Adrenal gland (tissue), 12 donors: ENCODE data around the gene TICAM2. TPM values are rescaled to one million over a fixed set of nuclear protein-coding genes. Genes with fewer than 3 reads are reported as not detected.

Source experiments
- DNase-seq, 7 donors: peaks; one replicate each; pipeline ENCODE4 v3.0.0-alpha.2; 2019 to 2020
- H3K27ac ChIP-seq, 5 donors: fragments of 200-600 bp; sonication (generic) in 4 of 5; 1 replicate in 3 of 5; 2 replicates in 2 of 5; pipeline versions ENCODE4 v1.5.1 to v1.8.0; 2016 to 2020; ENCODE audit warnings: mild to moderate bottlenecking in 1 of 5
- H3K27me3 ChIP-seq: fragments of 200-600 bp; 2 replicates; pipeline ENCODE4 v1.8.0; 2021
- H3K36me3 ChIP-seq, 2 donors: fragments of 200-600 bp; replicated peaks in 1 of 2; 1 replicate in 1 of 2; 2 replicates in 1 of 2; pipeline versions ENCODE4 v1.5.1 to v1.8.0; 2018 to 2022
- H3K4me1 ChIP-seq, 2 donors: fragments of 200-600 bp; replicated peaks in 1 of 2; 1 replicate in 1 of 2; 2 replicates in 1 of 2; pipeline versions ENCODE4 v1.5.1 to v1.8.0; 2018 to 2021
- H3K4me3 ChIP-seq, 4 donors: fragments of 200-600 bp; sonication (generic) in 3 of 4; one replicate each; pipeline ENCODE4 v1.5.1; 2016 to 2018
- H3K9me3 ChIP-seq, 3 donors: fragments of 200-600 bp; sonication (generic) in 1 of 3; replicated peaks in 1 of 3; 1 replicate in 2 of 3; 2 replicates in 1 of 3; pipeline versions ENCODE4 v1.5.1 to v1.8.0; 2016 to 2021
- POLR2A ChIP-seq, 2 donors: fragments of 450-650 bp; IDR thresholded peaks; one replicate each; pipeline ENCODE4 v1.6.1; 2017; ENCODE audit warnings: antibody characterized with exemption in 2 of 2, mild to moderate bottlenecking in 2 of 2, moderate library complexity in 1 of 2
- WGBS, 4 donors: extraction: QIAGEN DNeasy Blood & Tissue Kit in 2 of 4; methylation state at CpG; one replicate each; pipeline versions ENCODE4 v1.1.5 to v1.1.7; 2013 to 2017; 5-methylcytosine and 5-hydroxymethylcytosine counted together
- intact Hi-C, 2 donors: fragments of 100-400 bp; cut with DNase I; formaldehyde crosslinking; loops; one replicate each; pipeline versions ENCODE4 v1.14.1 to v1.15.0; 2022 to 2023
- polyA plus RNA-seq, 3 donors: library from polyadenylated mRNA; stranded (reverse); fragments of 200-250 nt in 2 of 3; fragments of 350-450 nt in 1 of 3; fragmentation: Illumina TruSeq in 1 of 3; extraction: RNeasy Lipid Tissue Mini Kit (QIAGEN cat#74804) in 1 of 3; gene quantifications; one replicate each; pipeline ENCODE4 v1.2.3, GENCODE V29; 2013 to 2014
- total RNA-seq, 9 donors: library from RNA; depleted of rRNA in 4 of 9; stranded (reverse); fragments of >200 nt in 4 of 9; fragments of 120-200 nt in 1 of 9; fragmentation: NEBNext Ultra II Directional in 1 of 9; extraction: Animal tissue kit (Norgen Biotek cat#: 25700) in 1 of 9; gene quantifications; one replicate each; pipeline versions ENCODE4 v1.1.0 to v1.2.4, GENCODE V29; 2013 to 2023
- TF ChIP-seq, protein P1 (sequence below), 6 experiments: fragments of 450-650 bp in 4 of 6; fragments of 200-600 bp in 2 of 6; sonication (generic) in 1 of 6; IDR thresholded peaks; 1 replicate in 5 of 6; 2 replicates in 1 of 6; pipeline versions ENCODE4 v1.5.1 to v1.8.0; 2016 to 2021; ENCODE audit warnings: antibody characterized with exemption in 6 of 6, mild to moderate bottlenecking in 2 of 6, moderate library complexity in 1 of 6
- donor health status: healthy with polysubstance abuse.
- donor health status: Bipolar disorder and iron deficiency.
- donor health status: DM: yes; HTN: yes; CAD: no.
- donor health status: DM: no; HTN: no; CAD: no.
- donor health status: DM: no; HTN: no; CAD: no.
- donor health status: DM: yes; HTN: yes; CAD: no.

Gene TICAM2
- total and polyA plus RNA-seq, 12 donors: 1.8 to 9.3 (median 3.5) TPM

DNA sequence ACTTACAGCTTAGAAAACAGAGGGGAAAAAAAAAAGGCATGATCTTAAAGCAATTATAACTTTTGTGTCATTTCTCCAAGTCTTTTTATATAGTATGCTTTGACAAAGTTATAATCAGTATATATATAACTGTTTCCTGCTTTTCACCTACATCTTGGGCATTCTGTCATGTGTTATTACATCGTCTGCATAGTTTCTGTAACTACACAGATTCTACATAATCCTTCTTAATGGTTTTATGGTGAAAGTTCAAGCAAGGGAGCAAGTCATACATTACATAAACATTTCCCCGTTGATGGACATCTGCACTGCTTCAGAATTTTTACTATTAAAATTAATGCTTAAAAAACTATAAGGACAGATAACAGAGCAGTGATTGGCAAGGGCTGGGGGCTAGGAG, 69.8 kb downstream of the TICAM2 start:
- peaks cover 0 to 52% of the 10 kb centered on the region in 2 donors for H3K4me1 ChIP-seq

DNA sequence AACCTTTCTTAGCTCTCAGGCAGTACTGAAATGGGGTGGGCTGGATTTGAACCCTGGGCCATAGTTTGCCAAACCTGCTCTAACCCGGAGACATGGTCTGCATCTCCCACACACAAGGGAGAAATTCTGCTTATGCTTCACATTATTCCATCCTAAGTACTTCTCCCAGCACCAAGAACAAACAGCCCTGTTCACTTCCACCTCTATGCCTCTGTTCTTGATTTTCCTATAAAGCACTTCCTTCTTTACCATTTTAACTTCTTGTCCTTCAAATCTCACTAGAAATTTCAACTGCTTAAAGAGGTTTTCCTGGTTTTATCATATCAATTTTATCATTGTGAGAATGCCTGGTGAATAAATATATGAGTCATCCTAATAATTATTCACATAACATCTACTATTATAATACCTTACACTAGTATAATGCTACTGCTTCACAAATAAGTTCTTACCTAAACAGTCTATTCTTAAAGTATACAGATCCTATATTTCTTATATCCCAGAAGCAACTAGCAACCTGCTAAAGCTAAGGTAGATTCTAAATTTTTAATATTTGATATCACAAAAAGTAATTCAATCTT, 70.4 kb downstream of the TICAM2 start:
- DNase-seq: no peak
- no peak for TF ChIP-seq POLR2A (IDR thresholded peaks at IDR 0.05)
- TF ChIP-seq, protein P1, sequence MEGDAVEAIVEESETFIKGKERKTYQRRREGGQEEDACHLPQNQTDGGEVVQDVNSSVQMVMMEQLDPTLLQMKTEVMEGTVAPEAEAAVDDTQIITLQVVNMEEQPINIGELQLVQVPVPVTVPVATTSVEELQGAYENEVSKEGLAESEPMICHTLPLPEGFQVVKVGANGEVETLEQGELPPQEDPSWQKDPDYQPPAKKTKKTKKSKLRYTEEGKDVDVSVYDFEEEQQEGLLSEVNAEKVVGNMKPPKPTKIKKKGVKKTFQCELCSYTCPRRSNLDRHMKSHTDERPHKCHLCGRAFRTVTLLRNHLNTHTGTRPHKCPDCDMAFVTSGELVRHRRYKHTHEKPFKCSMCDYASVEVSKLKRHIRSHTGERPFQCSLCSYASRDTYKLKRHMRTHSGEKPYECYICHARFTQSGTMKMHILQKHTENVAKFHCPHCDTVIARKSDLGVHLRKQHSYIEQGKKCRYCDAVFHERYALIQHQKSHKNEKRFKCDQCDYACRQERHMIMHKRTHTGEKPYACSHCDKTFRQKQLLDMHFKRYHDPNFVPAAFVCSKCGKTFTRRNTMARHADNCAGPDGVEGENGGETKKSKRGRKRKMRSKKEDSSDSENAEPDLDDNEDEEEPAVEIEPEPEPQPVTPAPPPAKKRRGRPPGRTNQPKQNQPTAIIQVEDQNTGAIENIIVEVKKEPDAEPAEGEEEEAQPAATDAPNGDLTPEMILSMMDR (IDR thresholded peaks at IDR 0.05): no peak
- peaks cover 0 to 49% of the 10 kb centered on the region in 2 donors for H3K4me1 ChIP-seq
- no peak overlapping the region for H3K4me3 ChIP-seq
- no peaks in the 10 kb centered on the region for H3K27me3 ChIP-seq
- 83 to 100% (median 91%) methylated on average over 1 of the region's 1 CpG for WGBS, 4 donors
- no peak overlapping the region for H3K27ac ChIP-seq
- H3K36me3 ChIP-seq: no peaks in the 10 kb centered on the region
- H3K9me3 ChIP-seq: no peaks in the 10 kb centered on the region
- intact Hi-C loops: no loop called here

More for the DNA sequence above, 69.8 kb downstream of the TICAM2 start:
- Histone ChIP-seq H3K4me3 (no peak overlapping the region), H3K36me3 (no peaks in the 10 kb centered on the region), H3K27me3 (no peaks in the 10 kb centered on the region), H3K27ac (no peak overlapping the region), H3K9me3 (no peaks in the 10 kb centered on the region)
- intact Hi-C loops: no loop called here
- TF ChIP-seq, protein P1 (IDR thresholded peaks at IDR 0.05): no peak
- TF ChIP-seq POLR2A (IDR thresholded peaks at IDR 0.05): no peak
- DNase-seq: no peak
- 68 to 75% (median 71%) methylated on average over 2 of the region's 2 CpGs for WGBS, 4 donors

DNA sequence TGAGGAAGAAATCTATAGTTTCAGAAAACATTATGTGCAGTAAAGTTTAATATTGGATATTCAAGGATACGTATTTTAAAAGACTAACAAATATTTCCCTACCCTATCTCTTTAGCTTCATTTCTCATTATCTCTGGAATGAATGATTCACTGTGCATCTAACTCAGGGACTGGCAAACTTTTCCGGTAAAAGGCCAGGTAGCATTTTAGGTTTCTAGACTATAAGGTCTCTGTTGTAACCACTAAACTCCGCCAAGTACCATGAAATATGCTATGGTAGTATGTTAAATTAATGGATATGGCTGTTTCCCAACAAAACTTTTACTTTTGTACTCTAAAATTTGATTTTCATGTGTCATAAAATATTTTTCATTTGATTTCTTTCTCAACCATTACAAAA, 70.9 kb downstream of the TICAM2 start:
- H3K27ac ChIP-seq: no peak overlapping the region
- no peaks in the 10 kb centered on the region for H3K36me3 ChIP-seq
- H3K27me3 ChIP-seq: no peaks in the 10 kb centered on the region
- 77 to 87% (median 81%) methylated on average over 3 of the region's 3 CpGs for WGBS, 4 donors
- H3K9me3 ChIP-seq: no peaks in the 10 kb centered on the region
- intact Hi-C loops: no loop called here
- no peak overlapping the region for H3K4me3 ChIP-seq
- TF ChIP-seq, protein P1 (IDR thresholded peaks at IDR 0.05): no peak
- TF ChIP-seq POLR2A (IDR thresholded peaks at IDR 0.05): no peak
- DNase-seq: no peak
- H3K4me1 ChIP-seq: peaks cover 0 to 49% of the 10 kb centered on the region in 2 donors

DNA sequence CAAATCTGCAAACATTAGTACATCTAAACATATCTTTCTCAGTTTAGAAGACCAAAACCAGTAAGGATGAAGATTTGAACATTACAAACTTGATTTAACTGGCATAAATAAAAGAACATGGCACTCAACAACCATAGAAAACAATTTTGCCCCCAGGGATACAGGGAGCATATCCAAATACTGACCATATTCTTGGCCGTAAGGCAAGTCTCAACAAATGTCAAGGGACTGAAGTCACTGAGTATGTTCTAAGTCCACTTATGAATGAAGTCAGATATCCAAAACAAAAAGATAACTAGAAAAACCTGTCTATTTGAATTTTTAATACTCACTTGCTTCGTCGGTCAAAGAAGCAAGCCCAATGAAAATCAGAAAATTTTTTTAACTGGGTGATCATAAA, 71.9 kb downstream of the TICAM2 start:
- intact Hi-C loops: no loop called here
- no peaks in the 10 kb centered on the region for H3K36me3 ChIP-seq
- DNase-seq: no peak
- WGBS, 4 donors: 82 to 94% (median 89%) methylated on average over 3 of the region's 3 CpGs
- no peak overlapping the region for H3K4me3 ChIP-seq
- no peak overlapping the region for H3K27ac ChIP-seq
- H3K9me3 ChIP-seq: no peaks in the 10 kb centered on the region
- TF ChIP-seq, protein P1 (IDR thresholded peaks at IDR 0.05): no peak
- no peak for TF ChIP-seq POLR2A (IDR thresholded peaks at IDR 0.05)
- H3K27me3 ChIP-seq: no peaks in the 10 kb centered on the region
- H3K4me1 ChIP-seq: peaks cover 0 to 50% of the 10 kb centered on the region in 2 donors

Other genes starting within 250 kb of the TICAM2 start
- 10 to 100 TPM in 7 of 9 donors, 1 to 10 TPM in 2; 5.1 to 14.7 (median 12.2) TPM for gene FEM1C, start 57.7 kb downstream of the TICAM2 start, total RNA-seq
- 10 to 100 TPM in 1 of 3 donors, 1 to 10 TPM in 2; 4.5 to 15.5 (median 5.8) TPM for gene FEM1C, start 57.7 kb downstream of the TICAM2 start, polyA plus RNA-seq
- 100 to 1,000 TPM in 3 of 9 donors, 10 to 100 TPM in 6; 45.8 to 205 (median 89.9) TPM for gene TMED7, start 23.6 kb upstream of the TICAM2 start, total RNA-seq
- gene TMED7, start 23.6 kb upstream of the TICAM2 start, polyA plus RNA-seq: 100 to 1,000 TPM in 1 of 3 donors, 10 to 100 TPM in 1, 1 to 10 TPM in 1; 9.3 to 123 (median 13.5) TPM
- gene CDO1, start 214.2 kb upstream of the TICAM2 start, total RNA-seq: 10 to 100 TPM in 7 of 9 donors, 1 to 10 TPM in 2; 8.3 to 87.3 (median 20.5) TPM
- gene CDO1, start 214.2 kb upstream of the TICAM2 start, polyA plus RNA-seq: 10 to 100 TPM in 2 of 3 donors, 1 to 10 TPM in 1; 7.5 to 28.5 (median 14.0) TPM
- 10 to 100 TPM; 23.7 to 68.0 (median 42.3) TPM for gene ATG12, start 239.1 kb upstream of the TICAM2 start, total RNA-seq
- gene ATG12, start 239.1 kb upstream of the TICAM2 start, polyA plus RNA-seq: 10 to 100 TPM; 27.8 to 53.1 (median 33.4) TPM
- gene AP3S1, start 239.5 kb upstream of the TICAM2 start, total RNA-seq: 100 to 1,000 TPM in 1 of 9 donors, 10 to 100 TPM in 8; 53.9 to 127 (median 77.2) TPM
- 100 to 1,000 TPM in 1 of 3 donors, 10 to 100 TPM in 2; 38.7 to 121 (median 44.7) TPM for gene AP3S1, start 239.5 kb upstream of the TICAM2 start, polyA plus RNA-seq